Dermis microvascular lymphatic vessel endothelial cell (primary cell): ENCODE results near the gene SDK2. TPM values are rescaled to one million over a fixed set of nuclear protein-coding genes. Genes with fewer than 3 reads are reported as not detected.

Experiments
- DNase-seq, 2 donors: peaks; one replicate each; pipeline versions ENCODE4 v3.0.0 to v3.0.0-alpha.2; 2010; ENCODE audit warnings: low read depth in 2 of 2
- total RNA-seq: library from RNA; depleted of rRNA; stranded (reverse); fragments of >200 nt; gene quantifications from 2 replicates; pipeline ENCODE4 v1.2.1, GENCODE V29; 2014

SDK2 gene, protein sequence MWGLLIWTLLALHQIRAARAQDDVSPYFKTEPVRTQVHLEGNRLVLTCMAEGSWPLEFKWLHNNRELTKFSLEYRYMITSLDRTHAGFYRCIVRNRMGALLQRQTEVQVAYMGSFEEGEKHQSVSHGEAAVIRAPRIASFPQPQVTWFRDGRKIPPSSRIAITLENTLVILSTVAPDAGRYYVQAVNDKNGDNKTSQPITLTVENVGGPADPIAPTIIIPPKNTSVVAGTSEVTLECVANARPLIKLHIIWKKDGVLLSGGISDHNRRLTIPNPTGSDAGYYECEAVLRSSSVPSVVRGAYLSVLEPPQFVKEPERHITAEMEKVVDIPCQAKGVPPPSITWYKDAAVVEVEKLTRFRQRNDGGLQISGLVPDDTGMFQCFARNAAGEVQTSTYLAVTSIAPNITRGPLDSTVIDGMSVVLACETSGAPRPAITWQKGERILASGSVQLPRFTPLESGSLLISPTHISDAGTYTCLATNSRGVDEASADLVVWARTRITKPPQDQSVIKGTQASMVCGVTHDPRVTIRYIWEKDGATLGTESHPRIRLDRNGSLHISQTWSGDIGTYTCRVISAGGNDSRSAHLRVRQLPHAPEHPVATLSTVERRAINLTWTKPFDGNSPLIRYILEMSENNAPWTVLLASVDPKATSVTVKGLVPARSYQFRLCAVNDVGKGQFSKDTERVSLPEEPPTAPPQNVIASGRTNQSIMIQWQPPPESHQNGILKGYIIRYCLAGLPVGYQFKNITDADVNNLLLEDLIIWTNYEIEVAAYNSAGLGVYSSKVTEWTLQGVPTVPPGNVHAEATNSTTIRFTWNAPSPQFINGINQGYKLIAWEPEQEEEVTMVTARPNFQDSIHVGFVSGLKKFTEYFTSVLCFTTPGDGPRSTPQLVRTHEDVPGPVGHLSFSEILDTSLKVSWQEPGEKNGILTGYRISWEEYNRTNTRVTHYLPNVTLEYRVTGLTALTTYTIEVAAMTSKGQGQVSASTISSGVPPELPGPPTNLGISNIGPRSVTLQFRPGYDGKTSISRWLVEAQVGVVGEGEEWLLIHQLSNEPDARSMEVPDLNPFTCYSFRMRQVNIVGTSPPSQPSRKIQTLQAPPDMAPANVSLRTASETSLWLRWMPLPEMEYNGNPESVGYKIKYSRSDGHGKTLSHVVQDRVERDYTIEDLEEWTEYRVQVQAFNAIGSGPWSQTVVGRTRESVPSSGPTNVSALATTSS (N-terminal part only)
- total RNA-seq = under 0.01 TPM in 1 of 2 replicates, not detected in the other

DNA sequence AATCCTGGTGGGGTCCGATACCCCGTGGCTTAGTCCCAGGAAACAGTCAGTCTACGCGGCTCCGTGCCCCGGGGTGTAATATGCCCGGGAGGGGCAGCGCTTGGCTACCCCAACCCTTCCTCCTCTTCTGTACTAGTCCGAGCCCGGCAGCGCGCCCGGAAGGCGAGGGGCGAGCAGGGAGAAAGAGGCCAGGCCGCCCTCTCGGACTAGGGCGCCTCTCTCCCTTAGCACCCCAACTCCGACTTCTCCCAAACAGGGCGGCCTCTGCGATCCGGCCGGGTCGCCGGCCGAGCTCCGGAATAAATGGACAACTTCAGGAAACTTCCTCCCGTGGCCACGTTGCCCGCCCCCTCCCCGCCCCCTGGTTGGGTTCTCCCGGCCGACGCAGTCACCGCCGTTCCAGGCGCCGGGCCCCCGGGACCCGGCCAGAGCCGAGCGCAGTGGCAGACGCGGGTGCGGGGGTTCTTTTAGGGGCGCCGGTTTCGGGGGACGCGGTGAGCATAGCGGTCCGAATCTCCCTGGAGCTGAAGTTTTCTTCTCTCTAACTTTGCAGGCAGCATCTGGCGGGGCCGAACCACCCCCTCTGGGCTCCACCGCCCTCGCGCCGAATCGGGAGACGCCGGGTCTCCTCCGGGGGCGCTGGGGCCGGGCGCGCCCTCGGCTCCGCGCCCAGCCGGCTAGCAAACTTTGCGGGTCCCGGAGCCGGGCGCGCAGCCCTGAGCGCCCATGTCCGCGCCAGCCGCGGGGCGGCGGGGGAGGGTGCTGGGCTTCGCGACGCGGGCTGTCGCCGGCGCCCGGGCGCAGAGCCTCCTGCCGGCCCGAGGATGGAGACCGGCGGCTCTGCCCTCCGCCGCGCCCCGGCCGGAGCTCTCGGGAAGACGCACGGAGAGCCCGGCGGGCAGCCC lies at the start of gene SDK2:
TSS of gene SDK2 (minus strand) at position 301 of the 905 bp plus-strand sequence. CDS start 357 bp downstream, outside the sequence.
- no peak for DNase-seq

DNA sequence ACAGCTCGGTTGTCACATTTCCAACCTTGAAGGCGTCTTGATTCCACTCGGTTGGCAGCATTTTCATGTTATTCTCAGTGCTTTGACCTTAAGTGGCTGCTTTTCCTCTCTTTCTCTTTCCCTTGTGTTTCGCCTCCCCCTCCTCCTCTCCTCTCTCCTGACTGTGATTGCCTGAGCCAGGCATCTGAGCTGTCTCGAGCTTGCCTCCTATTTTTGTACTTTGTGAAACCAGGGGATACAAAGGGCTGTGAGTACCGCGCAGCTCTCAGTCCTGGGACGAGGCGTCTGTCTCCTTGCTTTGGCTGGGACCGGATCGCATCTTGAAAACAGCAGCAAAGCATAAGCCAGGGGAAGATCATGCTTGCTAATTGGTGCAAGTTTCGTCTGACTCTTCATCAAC lies 48.8 kb upstream of the SDK2 start:
- DNase-seq = no peak

DNA sequence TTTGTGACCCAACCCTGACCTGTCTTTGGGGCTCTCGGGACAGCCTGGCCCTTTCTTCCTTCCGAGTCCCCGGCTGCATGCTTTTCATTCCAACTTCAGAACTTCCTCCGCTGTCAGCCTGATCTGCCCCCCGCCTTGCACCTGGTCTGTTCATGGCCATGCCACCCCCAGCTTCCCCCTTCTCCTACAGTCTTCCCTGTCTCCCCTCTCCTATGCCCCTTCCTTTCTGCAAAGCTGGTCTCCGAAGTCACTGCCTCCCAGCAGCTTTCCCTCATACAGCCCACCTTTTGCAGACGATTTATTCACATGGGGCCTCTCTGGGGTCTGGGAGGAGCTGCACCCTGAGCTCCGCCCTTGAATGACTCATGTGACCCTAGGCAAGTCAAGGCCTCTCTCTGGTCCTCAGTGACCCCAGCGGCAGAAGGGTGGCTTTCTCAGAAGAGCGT lies 47.1 kb upstream of the SDK2 start:
- DNase-seq = no peak

DNA sequence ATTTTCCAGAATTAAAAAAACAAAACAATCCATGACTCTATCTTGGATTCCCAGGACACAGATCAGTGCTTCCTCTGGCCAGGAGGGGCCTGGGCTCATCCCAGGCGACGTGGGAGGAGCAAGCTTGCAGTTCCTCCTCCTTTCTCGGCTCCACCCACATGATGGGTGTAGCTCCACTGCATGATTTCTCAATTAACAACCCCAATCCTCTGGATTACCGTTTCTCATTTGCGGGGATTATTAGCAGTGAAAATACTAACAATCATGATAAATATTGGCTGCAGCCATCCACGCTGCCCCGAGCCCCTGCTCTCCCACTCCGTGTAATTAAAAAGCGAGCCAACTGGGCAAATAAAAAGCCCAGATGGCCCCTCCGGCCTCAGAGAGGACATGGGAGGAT lies 46.4 kb upstream of the SDK2 start:
- DNase-seq = no peak

DNA sequence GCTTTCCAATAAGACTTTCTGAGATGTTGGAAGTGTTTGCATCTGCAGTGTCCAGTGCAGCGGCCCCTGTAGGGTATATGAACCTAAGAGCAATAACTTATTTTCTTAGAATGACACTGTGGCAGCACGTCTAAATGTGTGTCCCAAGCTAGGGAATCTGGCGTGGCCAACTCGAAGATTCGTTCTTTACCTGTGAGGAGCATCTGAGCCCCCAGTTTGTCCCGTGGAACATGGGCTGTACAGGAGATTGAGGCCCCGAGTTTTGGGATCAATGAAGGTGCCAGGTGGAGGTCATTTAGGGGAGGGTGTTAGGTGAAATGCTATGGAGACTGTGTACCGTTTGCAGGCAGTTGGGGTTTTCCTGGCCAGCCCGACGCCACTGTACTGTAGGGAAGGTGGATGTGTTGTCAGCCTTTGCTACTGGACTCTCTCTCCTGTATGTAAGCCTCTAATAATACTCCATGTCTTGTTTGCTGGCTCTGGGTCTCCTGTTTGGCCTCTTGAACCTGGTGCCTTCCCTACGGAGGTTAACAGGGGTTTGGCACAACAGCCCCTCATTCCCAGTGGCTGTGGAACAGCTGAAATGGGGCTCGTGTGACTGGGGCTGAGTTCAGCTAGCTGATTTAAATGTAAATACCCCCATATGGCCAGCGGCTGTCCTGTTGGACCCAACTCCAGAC lies 45.5 kb upstream of the SDK2 start:
- DNase-seq = no peak

DNA sequence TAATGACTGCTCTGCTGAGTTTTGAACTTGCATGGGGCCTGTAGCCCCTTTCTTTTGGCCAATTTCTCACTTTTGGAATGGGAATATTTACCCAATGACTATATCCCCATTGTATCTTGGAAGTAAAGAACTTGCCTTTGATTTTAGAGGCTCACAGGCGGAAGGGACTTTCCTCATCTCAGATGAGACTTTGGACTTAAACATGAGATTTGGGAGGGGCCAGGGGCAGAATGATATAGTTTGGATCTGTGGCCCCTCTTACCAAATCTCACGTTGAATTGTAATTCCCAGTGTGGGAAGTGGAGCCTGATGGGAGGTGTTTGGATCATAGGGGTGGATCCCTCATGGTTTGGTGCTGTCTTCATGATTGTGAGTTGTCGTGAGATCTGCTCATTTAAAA lies 42.7 kb upstream of the SDK2 start:
- no peak for DNase-seq

DNA sequence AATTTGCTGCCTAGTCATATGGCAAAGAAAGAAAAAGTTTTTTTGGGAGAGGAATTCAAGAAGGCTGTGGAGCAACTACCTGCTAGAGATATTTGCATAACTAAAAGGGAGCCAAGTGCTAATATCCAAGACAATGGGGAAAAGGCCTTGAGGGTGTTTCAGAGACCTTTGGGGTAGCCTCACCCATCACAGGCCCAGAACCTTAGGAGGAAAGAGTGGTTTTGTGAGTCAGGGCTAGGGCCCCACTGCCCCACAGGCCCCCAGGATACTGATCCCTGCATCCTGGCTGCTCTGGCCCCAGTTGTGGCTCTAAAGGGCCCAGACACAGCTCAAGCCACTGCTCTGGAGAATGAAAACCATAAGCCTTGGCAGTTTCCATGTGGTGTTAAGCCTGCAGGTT lies 41.9 kb upstream of the SDK2 start:
- DNase-seq = no peak

DNA sequence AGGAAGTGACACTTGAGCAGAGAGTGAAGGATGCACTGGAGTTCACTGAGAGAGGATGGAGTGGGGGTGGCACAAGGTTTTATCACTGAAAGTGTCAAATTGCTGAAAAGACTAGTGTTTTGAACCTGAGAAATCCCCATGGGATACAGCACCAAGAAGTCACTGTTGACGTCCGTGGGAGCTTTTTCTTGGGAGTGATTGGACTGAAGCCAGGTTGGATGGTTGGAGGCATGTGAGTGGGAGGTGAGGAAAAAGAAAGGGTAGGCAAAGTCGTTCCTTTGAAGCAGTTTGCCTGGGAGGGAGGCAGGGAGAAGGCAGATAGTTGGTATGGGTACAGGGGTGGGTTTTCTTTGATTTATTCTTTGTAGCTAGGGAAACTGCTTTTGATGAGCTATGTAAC lies 39.9 kb upstream of the SDK2 start:
- DNase-seq = no peak

DNA sequence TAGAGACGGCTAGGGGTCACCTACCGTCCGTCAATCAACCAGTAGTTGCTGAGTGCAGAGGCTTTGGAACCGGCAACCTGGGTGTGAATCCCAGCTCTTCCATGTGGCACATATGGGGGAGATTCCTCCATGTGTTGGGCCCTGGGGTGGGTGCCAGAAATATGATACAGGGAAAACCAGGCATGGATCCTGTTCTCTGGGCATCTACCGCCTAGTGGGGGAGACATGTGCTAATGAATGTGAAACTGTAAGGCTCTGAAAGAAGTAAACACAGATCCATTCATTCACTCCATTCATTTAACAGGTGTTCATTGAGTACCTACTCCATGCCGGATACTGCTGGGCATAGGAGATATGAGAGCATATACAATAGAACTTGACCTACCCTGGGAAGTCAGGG lies 39.5 kb upstream of the SDK2 start:
- no peak for DNase-seq

DNA sequence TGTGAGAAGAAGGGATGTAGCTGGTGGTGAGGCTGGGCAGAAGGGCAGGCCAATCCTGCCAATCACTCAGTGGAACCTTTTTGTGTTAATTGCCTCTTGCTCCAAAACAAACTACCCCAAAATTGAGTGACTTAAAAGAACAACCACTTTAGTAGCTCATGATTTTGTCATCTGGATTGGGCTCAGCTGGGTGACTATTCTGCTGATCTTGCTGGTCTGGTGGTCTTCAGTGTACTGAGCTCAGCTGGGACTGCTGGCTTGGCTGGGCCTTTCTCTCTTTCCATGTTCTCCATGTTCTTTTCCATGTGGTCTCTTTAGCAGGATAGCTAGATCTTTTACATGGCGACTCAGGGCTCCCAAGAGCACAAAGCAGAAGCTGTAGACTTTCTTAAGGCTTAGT lies 37.7 kb upstream of the SDK2 start:
- DNase-seq = no peak

DNA sequence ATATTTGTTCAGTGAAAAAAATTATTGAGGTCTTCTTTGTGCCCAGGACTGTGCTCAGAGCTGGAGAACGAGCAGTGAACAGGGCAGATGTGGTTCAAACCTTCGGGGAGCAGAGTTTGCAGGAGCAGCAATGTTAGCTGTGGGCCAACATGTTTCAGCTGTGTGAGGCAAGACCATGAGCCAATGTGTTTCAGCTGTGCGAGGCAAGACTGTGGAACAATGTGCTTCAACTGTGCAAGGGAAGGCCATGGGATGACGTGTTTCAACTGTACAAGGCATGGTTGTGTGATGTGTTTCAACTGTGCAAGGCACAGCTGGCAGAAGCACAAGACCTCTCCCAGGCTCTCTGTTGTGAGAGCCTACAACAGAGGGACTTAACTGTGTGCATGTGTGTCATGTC lies 35.2 kb upstream of the SDK2 start:
- no peak for DNase-seq

DNA sequence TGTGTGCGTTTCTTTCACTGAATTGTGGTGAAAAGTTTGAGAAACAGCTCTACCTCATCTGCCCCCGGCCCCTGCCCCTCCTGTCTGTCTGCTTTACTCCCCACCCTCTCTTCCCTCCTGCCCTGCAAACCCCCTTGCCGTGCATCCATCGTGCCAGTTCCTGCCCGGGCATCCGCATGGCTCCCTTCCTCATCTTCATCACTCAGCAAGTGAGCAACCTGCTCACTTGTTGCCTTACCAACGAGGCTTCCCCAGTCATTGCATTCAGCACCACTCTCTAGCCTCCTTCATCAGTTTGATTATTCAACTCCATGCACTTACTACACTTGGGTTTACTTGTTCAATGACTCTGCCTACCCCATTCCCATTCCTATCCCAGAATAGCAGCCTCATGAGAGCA lies 34.8 kb upstream of the SDK2 start:
- no peak for DNase-seq

DNA sequence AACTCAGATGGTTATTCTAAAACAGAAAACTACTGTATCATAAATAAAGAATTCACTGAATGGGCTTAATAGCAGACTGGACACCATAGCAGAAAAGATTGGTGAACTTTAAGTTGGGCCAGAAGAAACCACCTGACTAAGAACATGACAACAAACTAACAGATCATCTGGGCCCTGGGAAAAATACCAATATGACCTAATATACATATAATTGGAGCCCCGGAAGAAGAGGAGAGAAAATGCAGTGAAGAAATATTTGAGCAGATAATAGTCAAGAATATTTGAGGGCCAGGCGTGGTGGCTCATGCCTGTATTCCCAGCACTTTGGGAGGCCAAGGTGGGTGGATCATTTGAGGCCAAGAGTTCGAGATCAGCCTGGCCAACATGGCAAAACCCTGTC lies 25.5 kb upstream of the SDK2 start:
- DNase-seq = no peak

DNA sequence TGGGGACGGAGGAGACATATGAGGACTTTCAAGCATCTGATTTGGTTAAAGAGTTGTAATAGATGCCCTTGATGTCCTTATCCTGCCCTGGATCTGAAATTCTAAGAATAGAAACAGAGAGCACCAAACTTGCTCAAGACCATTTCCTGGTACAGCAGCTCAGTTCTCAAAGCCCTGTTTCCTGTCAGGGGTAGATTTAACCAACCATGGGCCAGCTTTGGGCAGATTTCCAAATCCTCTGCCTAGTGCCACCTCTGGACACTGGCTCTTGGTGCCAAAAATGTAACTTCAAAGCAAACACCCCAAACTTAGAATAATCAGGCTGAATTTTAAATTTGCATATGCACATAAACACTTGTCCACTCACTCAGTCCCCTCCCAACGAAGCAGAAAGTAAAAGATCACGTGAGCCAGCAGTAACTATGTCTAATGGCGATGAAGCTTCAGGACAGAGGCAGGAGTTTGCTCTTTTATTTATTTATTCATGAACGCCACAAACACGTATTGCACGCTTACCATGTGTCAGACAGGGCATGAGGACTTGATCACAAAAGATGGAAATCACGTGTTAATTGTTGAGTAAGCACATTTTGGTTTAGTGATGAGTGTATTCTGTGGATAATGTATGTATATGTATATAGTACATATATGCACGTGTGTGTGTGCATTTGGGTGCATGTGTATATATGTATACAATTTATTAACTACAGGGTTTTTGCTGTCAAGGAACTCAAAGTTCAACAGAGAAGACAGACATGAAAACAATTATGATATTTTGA lies 23.1 kb upstream of the SDK2 start:
- no peak for DNase-seq

DNA sequence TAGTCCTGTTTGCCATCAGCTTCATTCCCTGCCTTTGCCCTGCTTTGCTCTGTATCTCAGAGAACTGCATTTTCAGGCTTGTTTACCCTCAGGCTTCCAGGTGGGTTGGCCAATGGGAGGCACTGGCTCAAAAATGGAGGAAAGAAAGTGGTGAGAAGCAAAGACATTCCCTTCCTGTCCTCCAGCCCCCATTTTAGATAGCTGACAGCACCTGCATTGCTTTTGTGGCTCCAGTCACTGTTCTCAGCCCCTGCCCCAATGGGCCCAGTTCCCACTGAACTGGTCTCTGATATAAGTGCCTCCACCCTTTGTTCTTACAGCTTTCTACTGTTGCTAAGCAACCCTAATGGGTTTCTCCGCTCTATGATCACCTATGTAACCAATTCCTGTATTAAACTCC lies 19.4 kb upstream of the SDK2 start:
- DNase-seq = no peak

DNA sequence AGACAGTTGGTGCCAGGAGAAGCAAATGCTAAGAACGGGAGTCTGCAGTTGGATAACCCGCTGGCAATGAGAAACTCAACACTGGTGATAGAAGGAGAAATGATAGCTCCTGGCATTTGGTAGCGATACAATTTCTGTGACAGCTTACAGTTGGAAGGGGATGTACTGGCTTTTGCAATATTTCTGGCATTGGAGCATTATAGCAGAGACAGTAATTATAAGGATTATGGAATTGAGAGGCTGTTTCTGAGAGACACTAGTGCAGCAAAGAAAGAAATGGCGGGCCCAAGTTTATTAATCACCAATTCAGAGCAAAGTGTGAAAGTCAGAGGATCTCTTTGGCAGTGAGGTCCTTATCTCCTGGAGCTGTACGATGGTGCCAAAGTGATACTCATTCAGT lies 16.1 kb upstream of the SDK2 start:
- no peak for DNase-seq

DNA sequence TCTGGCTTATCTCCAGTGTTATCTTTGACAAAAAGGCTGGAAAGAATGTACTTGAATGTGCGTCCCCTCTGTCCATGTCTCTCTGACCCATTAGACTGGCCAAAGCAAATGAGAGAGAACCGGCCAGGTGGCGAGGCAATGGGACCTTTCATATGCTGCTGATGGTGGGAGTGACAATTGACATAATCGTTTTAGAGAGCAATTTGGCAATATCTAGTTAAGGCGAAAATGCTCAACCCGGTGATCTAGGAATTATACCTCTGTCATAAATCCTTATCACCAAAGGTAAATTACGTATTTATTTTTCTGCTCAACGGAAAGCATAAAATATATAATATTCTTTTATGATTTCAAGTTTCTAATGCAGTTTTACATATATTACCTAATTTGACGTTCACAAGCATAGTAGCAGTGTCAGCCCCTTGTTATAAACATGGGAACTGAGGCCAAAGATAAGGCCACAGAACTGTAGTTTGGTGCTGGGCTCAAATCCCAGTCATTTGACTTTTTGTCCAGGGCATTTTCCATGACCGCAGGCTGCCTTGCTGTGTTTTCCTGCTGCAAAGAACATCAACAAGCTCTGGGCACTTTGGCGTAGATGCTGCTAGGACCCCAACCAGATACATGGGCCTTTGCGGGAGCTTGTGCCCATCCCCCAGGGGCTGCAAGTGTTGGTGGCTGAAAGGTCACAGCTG lies 14.7 kb upstream of the SDK2 start:
- DNase-seq = no peak

DNA sequence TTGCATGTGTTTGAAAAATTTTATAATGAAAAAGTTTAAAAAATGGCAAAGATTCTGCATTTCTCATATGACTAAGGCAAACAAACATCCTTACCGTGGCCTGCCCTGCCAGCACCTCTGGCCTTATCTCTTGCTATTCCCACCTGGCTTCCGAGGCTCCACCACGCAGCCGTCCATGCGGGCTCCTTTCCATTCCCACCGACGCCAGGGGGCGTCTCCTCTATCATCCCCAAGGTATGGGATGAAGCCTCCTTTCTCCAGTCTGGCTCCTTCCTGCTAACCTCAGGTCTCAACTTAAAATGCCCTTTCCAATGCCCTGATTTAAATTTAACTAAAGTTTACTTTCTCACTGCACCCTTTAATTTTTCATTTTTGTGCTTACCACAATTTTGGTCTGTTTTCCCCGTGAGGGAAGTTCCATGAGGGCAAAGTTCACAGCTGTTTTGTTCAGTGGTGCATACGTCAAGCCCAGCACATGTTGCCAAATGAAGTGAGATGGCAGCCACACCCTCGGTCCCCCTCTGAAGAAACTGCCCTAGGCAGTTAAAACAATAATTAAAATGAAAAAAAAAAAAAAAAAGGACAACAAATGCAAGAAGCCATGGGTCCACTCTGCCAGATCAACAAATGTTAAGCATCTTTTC lies 13.3 kb upstream of the SDK2 start:
- no peak for DNase-seq
